Upper lobe of left lung (tissue), 6 donors: Measurements from ENCODE around the gene NKPD1. TPM values are rescaled to one million over a fixed set of nuclear protein-coding genes. Genes with fewer than 3 reads are reported as not detected.

Experiments used
- ATAC-seq, 2 donors: fragments of 200-7000 bp; cut with Tn5 transposase; one replicate each; pipeline ENCODE4 v1.9.1; 2022; ENCODE audit warnings: mild to moderate bottlenecking in 2 of 2, moderate library complexity in 2 of 2; ENCODE audit not compliant: low FRiP score in 2 of 2
- DNase-seq, 2 donors: peaks; one replicate each; pipeline ENCODE4 v3.0.0-alpha.2; 2019 to 2020
- H3K27ac ChIP-seq, 4 donors: fragments of 200-600 bp; sonication (generic); one replicate each; pipeline ENCODE4 v1.5.1; 2016 to 2019
- H3K27me3 ChIP-seq, 4 donors: fragments of 200-600 bp; sonication (generic); one replicate each; pipeline ENCODE4 v1.5.1; 2017 to 2019
- H3K36me3 ChIP-seq, 4 donors: fragments of 200-600 bp; sonication (generic); one replicate each; pipeline ENCODE4 v1.5.1; 2016 to 2019
- H3K4me1 ChIP-seq, 4 donors: fragments of 200-600 bp; sonication (generic); one replicate each; pipeline ENCODE4 v1.5.1; 2018 to 2019
- H3K4me3 ChIP-seq, 4 donors: fragments of 200-600 bp; sonication (generic); one replicate each; pipeline ENCODE4 v1.5.1; 2017 to 2019; ENCODE audit warnings: mild to moderate bottlenecking in 2 of 4, moderate library complexity in 1 of 4
- H3K9me3 ChIP-seq, 4 donors: fragments of 200-600 bp; sonication (generic); one replicate each; pipeline ENCODE4 v1.5.1; 2018 to 2019
- CTCF ChIP-seq, 6 experiments: fragments of 450-650 bp in 4 of 6; fragments of 200-600 bp in 2 of 6; sonication (generic) in 2 of 6; IDR thresholded peaks; one replicate each; pipeline ENCODE4 v1.5.1; 2016 to 2019; ENCODE audit warnings: antibody characterized with exemption in 6 of 6
- EP300 ChIP-seq, 4 donors: sonication (generic); formaldehyde crosslinking; IDR thresholded peaks; one replicate each; pipeline ENCODE4 v1.5.1; 2017; ENCODE audit warnings: antibody characterized with exemption in 4 of 4, control low read depth in 2 of 4
- POLR2A ChIP-seq, 4 donors: fragments of 450-650 bp; IDR thresholded peaks; one replicate each; pipeline ENCODE4 v1.5.1; 2016 to 2017; ENCODE audit warnings: antibody characterized with exemption in 4 of 4, mild to moderate bottlenecking in 2 of 4
- POLR2AphosphoS5 ChIP-seq, 2 donors: sonication (generic); formaldehyde crosslinking; IDR thresholded peaks; one replicate each; pipeline ENCODE4 v1.5.1; 2017; ENCODE audit warnings: antibody characterized with exemption in 2 of 2
- WGBS, 2 donors: methylation state at CpG; one replicate each; pipeline ENCODE4 v1.1.5; 2017 to 2018; 5-methylcytosine and 5-hydroxymethylcytosine counted together
- total RNA-seq, 6 donors: library from RNA; depleted of rRNA in 4 of 6; stranded (reverse); fragments of >200 nt in 4 of 6; gene quantifications; one replicate each; pipeline versions ENCODE4 v1.1.0 to v1.2.1, GENCODE V29; 2016 to 2021
- donor health status: DM: no; HTN: no; CAD: no; lungs with moderate emphysema.
- donor health status: DM: no; HTN: yes; CAD: no; lungs with severe emphysema.

NKPD1 gene
- total RNA-seq, 6 donors from 2014 or later, result under 0.01 to 1.00 (median 0.17) TPM; not detected in 1

- DNase-seq, result no peak
- Histone ChIP-seq H3K27ac (no peak overlapping the region), H3K9me3 (no peaks in the 10 kb centered on the region), H3K4me3 (no peak overlapping the region), H3K27me3 (peaks cover 0 to 2% (median 0%) of the 10 kb centered on the region in 4 donors), H3K4me1 (peaks cover 23 to 43% (median 28%) of the 10 kb centered on the region in 4 donors), H3K36me3 (no peaks in the 10 kb centered on the region)
- TF ChIP-seq CTCF (IDR thresholded peaks at IDR 0.05) (no peak), POLR2AphosphoS5 (IDR thresholded peaks at IDR 0.05) (no peak), EP300 (IDR thresholded peaks at IDR 0.05) (no peak), POLR2A (IDR thresholded peaks at IDR 0.05) (no peak)
- no peak for ATAC-seq
- 58 to 60% methylated on average over 14 of the region's 14 CpGs for WGBS, 2 donors
Measured at GRCh38 chr19:45166723-45167252, 6.0 kb upstream of the NKPD1 start.

- TF ChIP-seq CTCF (IDR thresholded peaks at IDR 0.05), result no peak
- TF ChIP-seq POLR2A (IDR thresholded peaks at IDR 0.05), result no peak
- no peak for TF ChIP-seq EP300 (IDR thresholded peaks at IDR 0.05)
- TF ChIP-seq POLR2AphosphoS5 (IDR thresholded peaks at IDR 0.05), result peak in 1 of 2 donors; percentile 5
- H3K4me3 ChIP-seq, result no peak overlapping the region
- peaks cover 9 to 28% (median 16%) of the 10 kb centered on the region in 4 donors for H3K4me1 ChIP-seq
- 34 to 80% methylated on average over 1 to 17 of the region's 27 CpGs for WGBS, 2 donors
- no peaks in the 10 kb centered on the region for H3K9me3 ChIP-seq
- no peaks in the 10 kb centered on the region for H3K36me3 ChIP-seq
- DNase-seq, result peak; percentile 85 to 88
- H3K27me3 ChIP-seq, result peaks cover 0 to 7% (median 0%) of the 10 kb centered on the region in 4 donors
- ATAC-seq, result peak; percentile 42 to 51
- H3K27ac ChIP-seq, result no peak overlapping the region
Measured at GRCh38 chr19:45164577-45165335, 4.0 kb upstream of the NKPD1 start.

GRCh38 chr19:45163751-45164460, 3.1 kb upstream of the NKPD1 start:
- Histone ChIP-seq H3K9me3 (no peaks in the 10 kb centered on the region), H3K36me3 (no peaks in the 10 kb centered on the region), H3K4me1 (peaks cover 9 to 28% (median 15%) of the 10 kb centered on the region in 4 donors), H3K27ac (no peak overlapping the region), H3K27me3 (peaks cover 0 to 12% (median 0%) of the 10 kb centered on the region in 4 donors), H3K4me3 (no peak overlapping the region)
- peak in 1 of 2 donors; percentile 60 for DNase-seq
- WGBS, 2 donors, result 85 to 94% methylated on average over 15 of the region's 15 CpGs
- TF ChIP-seq CTCF (IDR thresholded peaks at IDR 0.05) (no peak), POLR2AphosphoS5 (IDR thresholded peaks at IDR 0.05) (no peak), EP300 (IDR thresholded peaks at IDR 0.05) (no peak)
- no peak for ATAC-seq

GRCh38 chr19:45163156-45163555, 2.4 kb upstream of the NKPD1 start:
- no peaks in the 10 kb centered on the region for H3K36me3 ChIP-seq
- H3K27ac ChIP-seq, result no peak overlapping the region
- WGBS, 2 donors, result 60 to 90% methylated on average over 1 to 17 of the region's 17 CpGs
- H3K9me3 ChIP-seq, result no peaks in the 10 kb centered on the region
- ATAC-seq (no peak), DNase-seq (peak in 1 of 2 donors; percentile 70)
- H3K4me1 ChIP-seq, result peaks cover 9 to 28% (median 13%) of the 10 kb centered on the region in 4 donors
- H3K27me3 ChIP-seq, result peaks cover 0 to 18% (median 2%) of the 10 kb centered on the region in 4 donors
- TF ChIP-seq CTCF (IDR thresholded peaks at IDR 0.05), result no peak
- TF ChIP-seq POLR2A (IDR thresholded peaks at IDR 0.05), result no peak
- no peak for TF ChIP-seq EP300 (IDR thresholded peaks at IDR 0.05)
- no peak overlapping the region for H3K4me3 ChIP-seq
